Tibial artery (tissue), 4 donors: ENCODE results near the gene FBN1.

Experiments
- DNase-seq, 2 donors: peaks; one replicate each; pipeline ENCODE4 v3.0.0-alpha.2; 2019
- H3K27ac ChIP-seq, 2 donors: fragments of 200-600 bp; sonication (generic) in 1 of 2; 1 replicate in 1 of 2; 2 replicates in 1 of 2; pipeline ENCODE4 v1.5.1; 2018 to 2019; ENCODE audit warnings: mild to moderate bottlenecking in 1 of 2
- H3K27me3 ChIP-seq, 2 donors: fragments of 200-600 bp; sonication (generic) in 1 of 2; one replicate each; pipeline versions ENCODE4 v1.5.1 to v1.6.0; 2016 to 2019
- H3K36me3 ChIP-seq, 3 donors: fragments of 200-600 bp; sonication (generic) in 2 of 3; one replicate each; pipeline ENCODE4 v1.5.1; 2016 to 2019; ENCODE audit warnings: mild to moderate bottlenecking in 2 of 3
- H3K4me1 ChIP-seq, 4 donors: fragments of 200-600 bp; sonication (generic) in 2 of 4; 1 replicate in 3 of 4; 2 replicates in 1 of 4; pipeline ENCODE4 v1.5.1; 2016 to 2019
- H3K4me3 ChIP-seq, 2 donors: fragments of 200-600 bp; sonication (generic) in 1 of 2; 1 replicate in 1 of 2; 2 replicates in 1 of 2; pipeline ENCODE4 v1.5.1; 2018 to 2019; ENCODE audit warnings: mild to moderate bottlenecking in 2 of 2
- H3K9me3 ChIP-seq, 3 donors: fragments of 200-600 bp; sonication (generic) in 1 of 3; one replicate each; pipeline ENCODE4 v1.5.1; 2016 to 2019
- CTCF ChIP-seq, 2 experiments: fragments of 200-600 bp in 1 of 2; fragments of 450-650 bp in 1 of 2; IDR thresholded peaks; one replicate each; pipeline ENCODE4 v1.5.1; 2017 to 2019; ENCODE audit warnings: antibody characterized with exemption in 2 of 2, mild to moderate bottlenecking in 1 of 2, moderate library complexity in 1 of 2
- intact Hi-C: fragments of 100-400 bp; cut with DNase I; formaldehyde crosslinking; loops from one replicate; pipeline ENCODE4 v1.15.0; 2023; ENCODE audit warnings: low total_unique reads

The FBN1 gene

GRCh38 chr15:48451241-48451640 is 194.3 kb downstream of the FBN1 start:
- intact Hi-C loops = loop anchor here (10.0 kb wide), 1 partner anchor 96 kb away; no protein-coding TSS in a partner anchor
- TF ChIP-seq CTCF (IDR thresholded peaks at IDR 0.05) = no peak
- H3K4me3 ChIP-seq = no peak overlapping the region
- H3K27me3 ChIP-seq = no peaks in the 10 kb centered on the region
- H3K36me3 ChIP-seq = peaks cover 57 to 79% (median 59%) of the 10 kb centered on the region in 3 donors
- no peak for DNase-seq
- no peaks in the 10 kb centered on the region for H3K4me1 ChIP-seq
- no peak overlapping the region for H3K27ac ChIP-seq
- H3K9me3 ChIP-seq = no peaks in the 10 kb centered on the region

GRCh38 chr15:48449734-48450133 is 195.8 kb downstream of the FBN1 start:
- DNase-seq = no peak
- Histone ChIP-seq H3K36me3 (peaks cover 47 to 74% (median 51%) of the 10 kb centered on the region in 3 donors), H3K9me3 (no peaks in the 10 kb centered on the region), H3K27ac (no peak overlapping the region), H3K27me3 (no peaks in the 10 kb centered on the region), H3K4me3 (no peak overlapping the region), H3K4me1 (no peaks in the 10 kb centered on the region)
- intact Hi-C loops = loop anchor here (10.0 kb wide), 1 partner anchor 95 kb away; no protein-coding TSS in a partner anchor
- TF ChIP-seq CTCF (IDR thresholded peaks at IDR 0.05) = no peak

- Histone ChIP-seq H3K4me3 (no peak overlapping the region), H3K27me3 (no peaks in the 10 kb centered on the region), H3K36me3 (peaks cover 59 to 69% (median 66%) of the 10 kb centered on the region in 3 donors), H3K27ac (no peak overlapping the region), H3K9me3 (no peaks in the 10 kb centered on the region), H3K4me1 (peaks cover 0 to 9% (median 2%) of the 10 kb centered on the region in 4 donors)
- TF ChIP-seq CTCF (IDR thresholded peaks at IDR 0.05) = no peak
- no peak for DNase-seq
- intact Hi-C loops = no loop called here
These were observed 197.9 kb downstream of the FBN1 start for GRCh38 chr15:48447657-48448056.

DNA sequence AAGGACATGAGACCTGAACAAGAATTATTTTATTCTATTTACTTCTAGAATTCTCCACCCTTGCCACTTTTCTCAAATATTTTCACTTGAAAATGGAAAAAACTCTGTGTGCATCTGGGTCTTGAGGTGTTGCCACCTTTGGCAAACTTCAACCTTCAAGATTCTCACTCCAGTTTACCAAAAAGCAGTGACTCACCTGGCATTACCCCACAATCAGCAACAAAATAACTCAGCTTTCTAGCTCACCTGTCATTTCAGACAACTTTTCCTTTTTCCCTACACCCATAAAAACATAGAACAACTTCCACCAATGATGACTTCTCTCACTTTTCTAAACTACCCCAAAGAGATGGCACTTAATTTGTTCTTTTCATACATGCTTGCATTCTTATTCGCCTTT is 198.5 kb downstream of the FBN1 start:
- Histone ChIP-seq H3K36me3 (peaks cover 59 to 68% (median 67%) of the 10 kb centered on the region in 3 donors), H3K9me3 (no peaks in the 10 kb centered on the region), H3K27ac (no peak overlapping the region), H3K4me3 (no peak overlapping the region), H3K4me1 (peaks cover 0 to 9% (median 2%) of the 10 kb centered on the region in 4 donors), H3K27me3 (no peaks in the 10 kb centered on the region)
- no peak for DNase-seq
- intact Hi-C loops = no loop called here
- no peak for TF ChIP-seq CTCF (IDR thresholded peaks at IDR 0.05)

DNA sequence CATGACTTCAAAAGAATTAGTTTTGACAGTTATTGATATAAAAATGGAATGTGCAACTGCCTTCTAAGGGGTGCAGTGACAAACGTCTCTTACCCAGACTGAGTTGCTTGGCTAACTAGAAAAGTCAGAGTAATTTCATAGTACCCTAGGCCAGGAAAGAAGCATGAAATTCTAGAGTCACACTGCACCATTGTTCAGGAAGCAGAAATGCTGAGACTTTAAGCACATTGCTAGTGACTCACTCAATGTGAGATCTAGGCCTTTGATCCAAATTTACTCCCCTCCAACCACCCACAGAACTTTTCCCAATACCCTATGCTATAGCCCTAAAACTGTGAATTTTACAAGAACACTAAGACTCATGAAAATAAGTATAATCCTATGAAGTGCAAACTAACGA is 203.5 kb downstream of the FBN1 start:
- intact Hi-C loops = no loop called here
- no peak for TF ChIP-seq CTCF (IDR thresholded peaks at IDR 0.05)
- Histone ChIP-seq H3K4me3 (no peak overlapping the region), H3K4me1 (peaks cover 0 to 15% (median 5%) of the 10 kb centered on the region in 4 donors), H3K9me3 (no peaks in the 10 kb centered on the region), H3K36me3 (peaks cover 59 to 81% (median 66%) of the 10 kb centered on the region in 3 donors), H3K27me3 (no peaks in the 10 kb centered on the region), H3K27ac (no peak overlapping the region)
- no peak for DNase-seq

DNA sequence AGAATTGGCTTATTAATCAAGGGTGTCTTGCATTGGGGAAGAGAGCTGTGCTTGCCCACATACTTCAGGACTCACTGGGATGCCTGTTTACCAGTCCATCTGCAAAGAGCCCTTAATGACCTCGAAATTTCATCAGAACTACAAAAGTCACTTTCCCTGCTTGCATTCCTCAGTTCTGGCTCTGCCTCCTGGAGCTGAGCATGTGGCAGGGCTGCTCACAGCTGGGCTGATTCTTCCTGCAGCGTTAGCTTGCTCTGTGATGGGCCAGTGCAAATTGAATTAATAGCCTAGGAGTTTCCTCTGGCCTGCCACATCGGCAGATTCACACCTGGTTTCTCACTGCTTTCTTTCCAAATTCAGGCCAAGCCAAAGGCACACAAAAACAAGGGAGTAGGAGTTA is 205.4 kb downstream of the FBN1 start:
- peak in 1 of 2 donors; percentile 50 for DNase-seq
- no peak for TF ChIP-seq CTCF (IDR thresholded peaks at IDR 0.05)

More for the DNA sequence above, 205.4 kb downstream of the FBN1 start:
- Histone ChIP-seq H3K9me3 (no peaks in the 10 kb centered on the region), H3K27me3 (no peaks in the 10 kb centered on the region), H3K36me3 (peaks cover 55 to 85% (median 65%) of the 10 kb centered on the region in 3 donors), H3K4me3 (no peak overlapping the region), H3K27ac (peak overlapping the region in 1 of 2 donors; percentile 10), H3K4me1 (peaks cover 0 to 15% (median 5%) of the 10 kb centered on the region in 4 donors)
- intact Hi-C loops = no loop called here
